BJ (cell line): ENCODE measurements around the gene UROD. TPM values are rescaled to one million over a fixed set of nuclear protein-coding genes. Genes with fewer than 3 reads are reported as not detected.
"Not testable (repeated sequence)": the region's sequence is repeated elsewhere in the genome, so short reads cannot be mapped to it uniquely, and the experiment has no call there.

ENCODE experiments used
- CTCF ChIA-PET: fragments of 350-600 bp; formaldehyde crosslinking; extraction: SDS; loops from one replicate; lab custom pipeline; 2021; ENCODE audit warnings: antibody characterized with exemption, inconsistent platforms; lab: Yijun Ruan, JAX
- POLR2A ChIA-PET: fragments of 300-600 bp; sonication (Branson Sonifier 250); formaldehyde crosslinking; extraction: SDS; loops from one replicate; lab custom pipeline; 2021; ENCODE audit warnings: antibody characterized with exemption; lab: Charles Lee
- DNase-seq: peaks from one replicate; pipeline ENCODE4 v3.0.0-alpha.2; 2011; ENCODE audit warnings: low read depth
- H3K27me3 ChIP-seq: 2 replicates; pipeline ENCODE4 v1.6.0; 2011; ENCODE audit warnings: low read length; ENCODE audit not compliant: control insufficient read depth, insufficient read depth
- H3K36me3 ChIP-seq: 2 replicates; pipeline ENCODE4 v1.5.1; 2011; ENCODE audit warnings: low read length; ENCODE audit not compliant: control insufficient read depth, insufficient read depth
- H3K4me3 ChIP-seq: 2 replicates; pipeline ENCODE4 v1.5.1; 2011; ENCODE audit warnings: low read depth, mild to moderate bottlenecking, control low read depth, low read length
- CTCF ChIP-seq: IDR thresholded peaks from 2 replicates; pipeline ENCODE4 v1.5.1; 2011; ENCODE audit warnings: low read depth, mild to moderate bottlenecking, control low read depth, inconsistent platforms, low read length, moderate library complexity; ENCODE audit not compliant: insufficient read depth
- polyA plus RNA-seq: library from polyadenylated mRNA; depleted of rRNA; stranded (reverse); fragments of >200 nt; gene quantifications from 2 replicates; pipeline ENCODE4 v1.2.3, GENCODE V29; 2011

UROD gene
- polyA plus RNA-seq, 1 experiment = 303 TPM

GRCh38 chr1:44995467-44996238 lies 16.4 kb upstream of the UROD start:
- no peak for TF ChIP-seq CTCF
- ChIA-PET POLR2A (no interaction called here), CTCF (interaction anchor here (0.9 kb wide), 1 partner anchor 161 kb away, joined by 3 read pairs; no protein-coding TSS in a partner anchor)
- no peaks in the 10 kb centered on the region for H3K27me3 ChIP-seq
- H3K4me3 ChIP-seq = no peak overlapping the region
- H3K36me3 ChIP-seq = no peaks in the 10 kb centered on the region
- DNase-seq = no peak

GRCh38 chr1:44999232-44999631 lies 12.8 kb upstream of the UROD start:
- POLR2A ChIA-PET = no interaction called here

GRCh38 chr1:45001011-45001481 lies 11.0 kb upstream of the UROD start:
- CTCF ChIA-PET = no interaction called here
- no peak for DNase-seq
- Histone ChIP-seq H3K4me3 (no peak overlapping the region), H3K27me3 (no peaks in the 10 kb centered on the region), H3K36me3 (peaks cover 35% of the 10 kb centered on the region)
- no peak for TF ChIP-seq CTCF
- POLR2A ChIA-PET = no interaction called here

More at GRCh38 chr1:44999232-44999631, 12.8 kb upstream of the UROD start:
- Histone ChIP-seq H3K36me3 (peaks cover 19% of the 10 kb centered on the region), H3K4me3 (no peak overlapping the region), H3K27me3 (no peaks in the 10 kb centered on the region)
- no peak for DNase-seq
- no peak for TF ChIP-seq CTCF
- CTCF ChIA-PET = no interaction called here

GRCh38 chr1:45001576-45001975 lies 10.5 kb upstream of the UROD start:
- H3K36me3 ChIP-seq = peaks cover 36% of the 10 kb centered on the region
- H3K4me3 ChIP-seq, POLR2A ChIA-PET, H3K27me3 ChIP-seq, DNase-seq, CTCF ChIA-PET: not testable (repeated sequence)

- TF ChIP-seq CTCF = no peak
- no peaks in the 10 kb centered on the region for H3K27me3 ChIP-seq
- POLR2A ChIA-PET = interaction anchor here (0.7 kb wide), 1 partner anchor 9 kb away, joined by 3 read pairs; the partner anchor contains the start of gene UROD
- peaks cover 48% of the 10 kb centered on the region for H3K36me3 ChIP-seq
- CTCF ChIA-PET = interaction anchor here (0.9 to 1.2 kb wide), 2 partner anchors 15 to 487 kb away, joined by 3 to 4 read pairs; partner anchors contain the start of gene TESK2
- no peak overlapping the region for H3K4me3 ChIP-seq
- DNase-seq = no peak
These were observed 9.1 kb upstream of the UROD start for GRCh38 chr1:45002650-45003645.
